Inflammatory macrophage treated with lipopolysaccharide for 4 hours (primary cell): ENCODE results near the gene OR8J1.
"Not testable (repeated sequence)": the region's sequence is repeated elsewhere in the genome, so short reads cannot be mapped to it uniquely, and the experiment has no call there.

ENCODE experiments used
- DNase-seq: peaks from one replicate; pipeline ENCODE4 v3.0.0-alpha.2; 2020

The OR8J1 gene

GRCh38 chr11:56353991-56354390 lies at the start of gene OR8J1:
Gene OR8J1, plus strand, starts transcription at chr11:56354291. Its CDS starts 5,956 bp downstream, at chr11:56360247.
- no peak for DNase-seq

- no peak for DNase-seq
Measured at GRCh38 chr11:56307836-56308235, 46.3 kb upstream of the OR8J1 start.

- no peak for DNase-seq
Measured at GRCh38 chr11:56314844-56315243, 39.2 kb upstream of the OR8J1 start, which contains the start of gene OR8K3. Gene OR8K3, plus strand, starts transcription at chr11:56315144. Its CDS starts 3,163 bp downstream, at chr11:56318307.

GRCh38 chr11:56331861-56332491 lies 22.1 kb upstream of the OR8J1 start:
- DNase-seq: no peak

GRCh38 chr11:56333156-56333555 lies 20.9 kb upstream of the OR8J1 start:
- DNase-seq: no peak

GRCh38 chr11:56340289-56340688 lies 13.8 kb upstream of the OR8J1 start:
- no peak for DNase-seq

GRCh38 chr11:56345739-56346138 lies 8.4 kb upstream of the OR8J1 start, which contains the start of gene OR8K1:
Gene OR8K1, plus strand, starts transcription at chr11:56346039. Its CDS starts 0 bp downstream, at chr11:56346039.
- no peak for DNase-seq

GRCh38 chr11:56375324-56375723 lies 21.2 kb downstream of the OR8J1 start, which contains the start of gene OR8U1:
Gene OR8U1, plus strand, starts transcription at chr11:56375624. Its CDS starts 0 bp downstream, at chr11:56375624.
- no peak for DNase-seq

- no peak for DNase-seq
Measured at GRCh38 chr11:56380120-56380519, 26.0 kb downstream of the OR8J1 start.

GRCh38 chr11:56394381-56394780 lies 40.3 kb downstream of the OR8J1 start:
- no peak for DNase-seq

GRCh38 chr11:56396047-56396446 lies 42.0 kb downstream of the OR8J1 start:
- DNase-seq: no peak

- DNase-seq: not testable (repeated sequence)
Measured at GRCh38 chr11:56401858-56402461, 47.9 kb downstream of the OR8J1 start.

- DNase-seq: no peak
Measured at GRCh38 chr11:56404393-56404792, 50.3 kb downstream of the OR8J1 start.

- DNase-seq: no peak
Measured at GRCh38 chr11:56410801-56411200, 56.7 kb downstream of the OR8J1 start.
